ENCODE measurements around the gene INPP5A.

- TF ChIP-seq, protein P1, sequence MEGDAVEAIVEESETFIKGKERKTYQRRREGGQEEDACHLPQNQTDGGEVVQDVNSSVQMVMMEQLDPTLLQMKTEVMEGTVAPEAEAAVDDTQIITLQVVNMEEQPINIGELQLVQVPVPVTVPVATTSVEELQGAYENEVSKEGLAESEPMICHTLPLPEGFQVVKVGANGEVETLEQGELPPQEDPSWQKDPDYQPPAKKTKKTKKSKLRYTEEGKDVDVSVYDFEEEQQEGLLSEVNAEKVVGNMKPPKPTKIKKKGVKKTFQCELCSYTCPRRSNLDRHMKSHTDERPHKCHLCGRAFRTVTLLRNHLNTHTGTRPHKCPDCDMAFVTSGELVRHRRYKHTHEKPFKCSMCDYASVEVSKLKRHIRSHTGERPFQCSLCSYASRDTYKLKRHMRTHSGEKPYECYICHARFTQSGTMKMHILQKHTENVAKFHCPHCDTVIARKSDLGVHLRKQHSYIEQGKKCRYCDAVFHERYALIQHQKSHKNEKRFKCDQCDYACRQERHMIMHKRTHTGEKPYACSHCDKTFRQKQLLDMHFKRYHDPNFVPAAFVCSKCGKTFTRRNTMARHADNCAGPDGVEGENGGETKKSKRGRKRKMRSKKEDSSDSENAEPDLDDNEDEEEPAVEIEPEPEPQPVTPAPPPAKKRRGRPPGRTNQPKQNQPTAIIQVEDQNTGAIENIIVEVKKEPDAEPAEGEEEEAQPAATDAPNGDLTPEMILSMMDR (IDR thresholded peaks at IDR 0.05): no peak
- TF ChIP-seq POLR2AphosphoS5 (IDR thresholded peaks at IDR 0.05) (no peak), POLR2A (IDR thresholded peaks at IDR 0.05) (no peak)
These were observed 131.7 kb downstream of the INPP5A start for GRCh38 chr10:132669208-132669861.

All from upper lobe of left lung (tissue), 4 donors.